Measurements from ENCODE around the gene SATB1. TPM values are rescaled to one million over a fixed set of nuclear protein-coding genes. Genes with fewer than 3 reads are reported as not detected.

The SATB1 gene
- total RNA-seq, 1 donor from 2014 or later, result 7.7 TPM

DNA sequence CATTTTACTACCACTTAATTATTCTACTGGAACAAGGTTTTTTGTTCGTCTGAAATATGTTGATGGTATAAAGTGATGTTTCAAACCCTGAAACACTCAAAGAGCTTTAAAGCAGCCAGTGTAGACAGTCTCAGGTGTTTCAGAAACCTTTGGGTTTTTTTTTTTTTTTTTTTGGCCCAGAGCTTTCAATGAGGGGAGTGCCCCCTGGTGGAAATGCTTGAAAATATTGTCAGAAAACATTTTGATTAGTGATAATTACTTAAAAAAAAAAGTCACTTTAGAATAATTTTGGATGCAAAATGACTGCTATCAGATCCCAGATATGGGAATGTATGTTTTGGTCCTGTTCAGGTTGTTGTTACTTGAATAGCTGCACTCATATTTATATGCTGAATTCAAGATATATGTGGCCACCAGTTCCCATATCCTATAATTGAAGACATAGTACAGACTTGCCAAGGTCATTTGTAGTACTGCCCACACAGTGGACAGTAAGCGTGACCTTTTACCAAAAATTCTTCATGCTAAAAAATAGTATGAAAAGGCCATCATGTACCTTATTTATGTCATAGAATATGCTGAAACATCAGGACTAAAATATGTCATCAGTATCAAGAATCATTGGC is 35.9 kb downstream of the SATB1 start:
- H3K4me3 ChIP-seq, result no peak overlapping the region
- peaks cover 0 to 3% of the 10 kb centered on the region in 2 donors for H3K36me3 ChIP-seq
- no peak overlapping the region for H3K27ac ChIP-seq
- H3K9me3 ChIP-seq, result no peaks in the 10 kb centered on the region
- no peaks in the 10 kb centered on the region for H3K4me1 ChIP-seq
- TF ChIP-seq, protein P1, sequence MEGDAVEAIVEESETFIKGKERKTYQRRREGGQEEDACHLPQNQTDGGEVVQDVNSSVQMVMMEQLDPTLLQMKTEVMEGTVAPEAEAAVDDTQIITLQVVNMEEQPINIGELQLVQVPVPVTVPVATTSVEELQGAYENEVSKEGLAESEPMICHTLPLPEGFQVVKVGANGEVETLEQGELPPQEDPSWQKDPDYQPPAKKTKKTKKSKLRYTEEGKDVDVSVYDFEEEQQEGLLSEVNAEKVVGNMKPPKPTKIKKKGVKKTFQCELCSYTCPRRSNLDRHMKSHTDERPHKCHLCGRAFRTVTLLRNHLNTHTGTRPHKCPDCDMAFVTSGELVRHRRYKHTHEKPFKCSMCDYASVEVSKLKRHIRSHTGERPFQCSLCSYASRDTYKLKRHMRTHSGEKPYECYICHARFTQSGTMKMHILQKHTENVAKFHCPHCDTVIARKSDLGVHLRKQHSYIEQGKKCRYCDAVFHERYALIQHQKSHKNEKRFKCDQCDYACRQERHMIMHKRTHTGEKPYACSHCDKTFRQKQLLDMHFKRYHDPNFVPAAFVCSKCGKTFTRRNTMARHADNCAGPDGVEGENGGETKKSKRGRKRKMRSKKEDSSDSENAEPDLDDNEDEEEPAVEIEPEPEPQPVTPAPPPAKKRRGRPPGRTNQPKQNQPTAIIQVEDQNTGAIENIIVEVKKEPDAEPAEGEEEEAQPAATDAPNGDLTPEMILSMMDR (IDR thresholded peaks at IDR 0.05), result peak in 2 of 3 experiments; percentile 39 to 55
- no peak for DNase-seq (ENCODE audit: low spot score in 2 of 2)
- intact Hi-C loops (cut with DNase I), result no loop called here
- H3K27me3 ChIP-seq, result no peaks in the 10 kb centered on the region

DNA sequence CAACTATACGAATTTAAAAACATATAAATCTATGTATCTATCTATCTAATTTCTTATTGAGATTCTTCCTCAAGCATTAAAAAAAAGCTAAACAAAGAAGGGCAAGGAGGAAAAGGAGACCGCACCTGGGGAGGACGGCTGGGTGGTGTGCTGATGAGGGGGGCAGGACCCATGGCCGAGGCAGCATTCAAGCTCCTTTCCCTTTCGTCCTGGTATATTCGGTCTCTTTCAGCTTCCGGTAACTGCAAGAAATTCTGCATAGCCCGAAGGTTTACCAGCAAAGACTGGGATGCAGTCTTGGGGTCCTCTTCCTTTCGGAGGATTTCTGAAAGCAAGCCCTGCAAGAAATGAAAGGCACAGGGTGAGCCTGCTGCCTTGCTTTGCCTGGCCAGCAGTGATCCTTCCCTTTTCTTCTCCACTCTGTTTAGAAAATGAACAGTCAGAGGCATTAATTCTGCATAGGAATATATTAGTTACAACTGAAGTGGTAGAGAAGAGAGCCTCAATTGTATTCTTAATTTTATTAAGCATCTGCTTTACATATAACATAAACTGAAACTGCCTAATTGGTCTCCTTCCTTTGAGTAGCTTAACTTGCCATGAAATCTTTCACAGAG is 38.8 kb downstream of the SATB1 start:
- no peak for DNase-seq (ENCODE audit: low spot score in 2 of 2)
- TF ChIP-seq, protein P1 (IDR thresholded peaks at IDR 0.05), result no peak
- no peak overlapping the region for H3K27ac ChIP-seq
- no peaks in the 10 kb centered on the region for H3K9me3 ChIP-seq
- no peak overlapping the region for H3K4me3 ChIP-seq
- no peaks in the 10 kb centered on the region for H3K4me1 ChIP-seq
- H3K36me3 ChIP-seq, result no peaks in the 10 kb centered on the region
- no peaks in the 10 kb centered on the region for H3K27me3 ChIP-seq
- intact Hi-C loops (cut with DNase I), result no loop called here

DNA sequence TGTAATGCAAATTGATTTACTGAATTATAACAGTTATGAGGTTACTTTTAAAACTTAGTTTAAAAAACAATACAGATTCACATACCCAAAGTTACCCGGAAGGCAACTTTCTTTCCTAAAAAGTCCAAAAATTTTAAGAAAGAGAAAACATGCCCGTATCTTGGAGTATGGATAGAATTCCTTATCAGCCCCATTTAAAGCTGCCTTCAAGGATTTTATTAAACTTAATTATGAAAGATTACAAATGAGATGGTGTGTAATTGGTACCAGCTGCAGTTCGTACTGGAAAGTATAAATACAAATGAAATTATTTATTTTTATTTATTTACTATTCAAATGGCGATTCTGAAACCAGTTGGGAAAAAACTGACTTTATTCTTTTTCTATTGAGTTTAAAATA is 39.4 kb downstream of the SATB1 start:
- TF ChIP-seq, protein P1 (IDR thresholded peaks at IDR 0.05), result no peak
- intact Hi-C loops (cut with DNase I), result no loop called here
- H3K36me3 ChIP-seq, result no peaks in the 10 kb centered on the region
- no peak overlapping the region for H3K27ac ChIP-seq
- no peak for DNase-seq (ENCODE audit: low spot score in 2 of 2)
- H3K4me1 ChIP-seq, result no peaks in the 10 kb centered on the region
- no peaks in the 10 kb centered on the region for H3K27me3 ChIP-seq
- no peaks in the 10 kb centered on the region for H3K9me3 ChIP-seq
- H3K4me3 ChIP-seq, result no peak overlapping the region

- intact Hi-C loops (cut with DNase I), result no loop called here
- Histone ChIP-seq H3K9me3 (no peaks in the 10 kb centered on the region), H3K27ac (no peak overlapping the region), H3K4me3 (no peak overlapping the region), H3K36me3 (peaks cover 0 to 3% of the 10 kb centered on the region in 2 donors), H3K4me1 (no peaks in the 10 kb centered on the region), H3K27me3 (no peaks in the 10 kb centered on the region)
- TF ChIP-seq, protein P1 (IDR thresholded peaks at IDR 0.05), result no peak
- no peak for DNase-seq (ENCODE audit: low spot score in 2 of 2)
These were observed 42.3 kb downstream of the SATB1 start for GRCh38 chr3:18382760-18383369.

DNA sequence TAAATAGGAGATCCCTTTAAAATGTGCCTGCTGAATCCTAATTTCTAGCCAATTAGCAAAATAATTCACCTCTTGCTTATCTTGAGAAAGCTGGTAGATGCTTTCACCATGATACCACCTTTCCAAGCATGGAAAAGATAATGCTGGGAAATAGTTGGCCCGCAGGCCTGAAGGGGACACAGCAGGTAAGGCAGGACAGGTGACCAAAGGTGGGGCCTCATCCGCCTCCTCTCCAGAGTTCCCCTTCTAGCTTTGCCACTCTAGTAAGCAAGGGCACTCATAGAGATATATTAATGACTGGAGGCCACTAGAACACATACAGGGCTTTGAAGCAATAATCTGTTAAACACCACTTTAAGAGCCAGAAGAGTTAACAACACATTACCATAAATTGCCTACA is 45.5 kb downstream of the SATB1 start:
- Histone ChIP-seq H3K4me1 (no peaks in the 10 kb centered on the region), H3K36me3 (peaks cover 0 to 14% of the 10 kb centered on the region in 2 donors), H3K27ac (no peak overlapping the region), H3K9me3 (no peaks in the 10 kb centered on the region), H3K4me3 (no peak overlapping the region), H3K27me3 (no peaks in the 10 kb centered on the region)
- TF ChIP-seq, protein P1 (IDR thresholded peaks at IDR 0.05), result no peak
- no peak for DNase-seq (ENCODE audit: low spot score in 2 of 2)
- intact Hi-C loops (cut with DNase I), result no loop called here

All from ascending aorta (tissue), 2 donors.